Activated naive CD4-positive, alpha-beta T cell treated with anti-CD3 and anti-CD28 coated beads, Interleukin-2, amount 10 ng/mL, durations not matched to agents 7 days and 5 days (primary cell): Measurements from ENCODE around the gene MLIP.

Experiments
- CTCF ChIA-PET: fragments of 350-600 bp; sonication (Branson Sonifier 250); formaldehyde crosslinking; loops from one replicate; lab custom pipeline; 2021; ENCODE audit warnings: antibody characterized with exemption; lab: Charles Lee
- DNase-seq: peaks from one replicate; pipeline ENCODE4 v3.0.0-alpha.2; 2020
- H3K27ac Mint-ChIP-seq: one replicate; pipeline ENCODE4 v1.8.0; 2021; ENCODE audit warnings: mild to moderate bottlenecking, moderate library complexity, mixed read lengths
- H3K27me3 Mint-ChIP-seq: one replicate; pipeline ENCODE4 v1.8.0; 2021; ENCODE audit warnings: mild to moderate bottlenecking, mixed read lengths
- H3K36me3 Mint-ChIP-seq: one replicate; pipeline ENCODE4 v1.8.0; 2021; ENCODE audit warnings: mixed read lengths
- H3K4me1 Mint-ChIP-seq: one replicate; pipeline ENCODE4 v1.8.0; 2021; ENCODE audit warnings: mixed read lengths
- H3K4me3 Mint-ChIP-seq: one replicate; pipeline ENCODE4 v1.8.0; 2021; ENCODE audit warnings: mild to moderate bottlenecking, moderate library complexity, mixed read lengths
- H3K9me3 Mint-ChIP-seq: one replicate; pipeline ENCODE4 v1.8.0; 2021; ENCODE audit warnings: mixed read lengths

Gene MLIP

GRCh38 chr6:54274383-54274782 is 163.1 kb downstream of the MLIP start:
- H3K9me3 Mint-ChIP-seq = peaks cover 3% of the 10 kb centered on the region
- H3K27me3 Mint-ChIP-seq = no peaks in the 10 kb centered on the region
- DNase-seq = no peak
- no peak overlapping the region for H3K4me3 Mint-ChIP-seq
- no peak overlapping the region for H3K27ac Mint-ChIP-seq
- CTCF ChIA-PET = no interaction called here
- H3K4me1 Mint-ChIP-seq = no peaks in the 10 kb centered on the region
- no peaks in the 10 kb centered on the region for H3K36me3 Mint-ChIP-seq

GRCh38 chr6:54282186-54282585 is 170.9 kb downstream of the MLIP start:
- no peaks in the 10 kb centered on the region for H3K36me3 Mint-ChIP-seq
- peaks cover 3% of the 10 kb centered on the region for H3K9me3 Mint-ChIP-seq
- CTCF ChIA-PET = no interaction called here
- DNase-seq = no peak
- no peaks in the 10 kb centered on the region for H3K4me1 Mint-ChIP-seq
- H3K4me3 Mint-ChIP-seq = no peak overlapping the region
- no peaks in the 10 kb centered on the region for H3K27me3 Mint-ChIP-seq
- H3K27ac Mint-ChIP-seq = no peak overlapping the region

GRCh38 chr6:54284161-54284860 is 173.1 kb downstream of the MLIP start:
- DNase-seq = no peak
- Mint-ChIP-seq H3K4me1 (no peaks in the 10 kb centered on the region), H3K27ac (no peak overlapping the region), H3K27me3 (no peaks in the 10 kb centered on the region), H3K9me3 (peaks cover 3% of the 10 kb centered on the region), H3K4me3 (no peak overlapping the region), H3K36me3 (no peaks in the 10 kb centered on the region)
- CTCF ChIA-PET = no interaction called here

GRCh38 chr6:54285595-54285994 is 174.4 kb downstream of the MLIP start:
- H3K36me3 Mint-ChIP-seq = no peaks in the 10 kb centered on the region
- H3K27ac Mint-ChIP-seq = no peak overlapping the region
- no peak overlapping the region for H3K4me3 Mint-ChIP-seq
- no peak for DNase-seq
- CTCF ChIA-PET = no interaction called here
- H3K27me3 Mint-ChIP-seq = no peaks in the 10 kb centered on the region
- no peaks in the 10 kb centered on the region for H3K4me1 Mint-ChIP-seq
- H3K9me3 Mint-ChIP-seq = peaks cover 3% of the 10 kb centered on the region

- Mint-ChIP-seq H3K27me3 (no peaks in the 10 kb centered on the region), H3K27ac (no peak overlapping the region), H3K4me3 (no peak overlapping the region), H3K36me3 (no peaks in the 10 kb centered on the region), H3K9me3 (peaks cover 3% of the 10 kb centered on the region), H3K4me1 (no peaks in the 10 kb centered on the region)
- no peak for DNase-seq
- CTCF ChIA-PET = no interaction called here
Observed at GRCh38 chr6:54286141-54286540, 174.9 kb downstream of the MLIP start.

GRCh38 chr6:54288474-54288873 is 177.2 kb downstream of the MLIP start:
- CTCF ChIA-PET = no interaction called here
- Mint-ChIP-seq H3K27ac (no peak overlapping the region), H3K4me1 (no peaks in the 10 kb centered on the region), H3K4me3 (no peak overlapping the region), H3K36me3 (no peaks in the 10 kb centered on the region), H3K27me3 (no peaks in the 10 kb centered on the region), H3K9me3 (peaks cover 3% of the 10 kb centered on the region)
- DNase-seq = no peak

GRCh38 chr6:54289426-54289825 is 178.2 kb downstream of the MLIP start:
- H3K9me3 Mint-ChIP-seq = peaks cover 3% of the 10 kb centered on the region
- no peak for DNase-seq
- no peaks in the 10 kb centered on the region for H3K4me1 Mint-ChIP-seq
- H3K36me3 Mint-ChIP-seq = no peaks in the 10 kb centered on the region
- CTCF ChIA-PET = no interaction called here
- no peaks in the 10 kb centered on the region for H3K27me3 Mint-ChIP-seq
- H3K4me3 Mint-ChIP-seq = no peak overlapping the region
- no peak overlapping the region for H3K27ac Mint-ChIP-seq

GRCh38 chr6:54291146-54291545 is 179.9 kb downstream of the MLIP start:
- Mint-ChIP-seq H3K9me3 (peaks cover 9% of the 10 kb centered on the region), H3K36me3 (no peaks in the 10 kb centered on the region), H3K27ac (no peak overlapping the region), H3K4me3 (no peak overlapping the region), H3K27me3 (no peaks in the 10 kb centered on the region), H3K4me1 (no peaks in the 10 kb centered on the region)
- CTCF ChIA-PET = no interaction called here
- no peak for DNase-seq

- H3K27me3 Mint-ChIP-seq = no peaks in the 10 kb centered on the region
- DNase-seq = no peak
- no peaks in the 10 kb centered on the region for H3K36me3 Mint-ChIP-seq
- peaks cover 10% of the 10 kb centered on the region for H3K9me3 Mint-ChIP-seq
- H3K27ac Mint-ChIP-seq = no peak overlapping the region
- no peaks in the 10 kb centered on the region for H3K4me1 Mint-ChIP-seq
- no peak overlapping the region for H3K4me3 Mint-ChIP-seq
- CTCF ChIA-PET = no interaction called here
Observed at GRCh38 chr6:54291738-54292137, 180.5 kb downstream of the MLIP start.

GRCh38 chr6:54294965-54295532 is 183.8 kb downstream of the MLIP start:
- no peak overlapping the region for H3K27ac Mint-ChIP-seq
- CTCF ChIA-PET = no interaction called here
- no peaks in the 10 kb centered on the region for H3K27me3 Mint-ChIP-seq
- no peaks in the 10 kb centered on the region for H3K4me1 Mint-ChIP-seq
- no peaks in the 10 kb centered on the region for H3K36me3 Mint-ChIP-seq
- H3K9me3 Mint-ChIP-seq = peaks cover 9% of the 10 kb centered on the region
- no peak overlapping the region for H3K4me3 Mint-ChIP-seq
- DNase-seq = no peak

- no peak overlapping the region for H3K4me3 Mint-ChIP-seq
- no peak for DNase-seq
- H3K4me1 Mint-ChIP-seq = no peaks in the 10 kb centered on the region
- no peaks in the 10 kb centered on the region for H3K27me3 Mint-ChIP-seq
- CTCF ChIA-PET = no interaction called here
- H3K36me3 Mint-ChIP-seq = no peaks in the 10 kb centered on the region
- H3K9me3 Mint-ChIP-seq = peaks cover 8% of the 10 kb centered on the region
- no peak overlapping the region for H3K27ac Mint-ChIP-seq
Observed at GRCh38 chr6:54299542-54300269, 188.5 kb downstream of the MLIP start.

GRCh38 chr6:54301770-54302169 is 190.5 kb downstream of the MLIP start:
- H3K4me1 Mint-ChIP-seq = no peaks in the 10 kb centered on the region
- no peaks in the 10 kb centered on the region for H3K27me3 Mint-ChIP-seq
- no peak overlapping the region for H3K27ac Mint-ChIP-seq
- H3K36me3 Mint-ChIP-seq = no peaks in the 10 kb centered on the region
- CTCF ChIA-PET = no interaction called here
- DNase-seq = no peak
- H3K4me3 Mint-ChIP-seq = no peak overlapping the region
- peaks cover 2% of the 10 kb centered on the region for H3K9me3 Mint-ChIP-seq

- peaks cover 2% of the 10 kb centered on the region for H3K9me3 Mint-ChIP-seq
- H3K36me3 Mint-ChIP-seq = no peaks in the 10 kb centered on the region
- DNase-seq = no peak
- no peak overlapping the region for H3K27ac Mint-ChIP-seq
- H3K4me1 Mint-ChIP-seq = no peaks in the 10 kb centered on the region
- H3K27me3 Mint-ChIP-seq = no peaks in the 10 kb centered on the region
- CTCF ChIA-PET = no interaction called here
- H3K4me3 Mint-ChIP-seq = no peak overlapping the region
Observed at GRCh38 chr6:54307439-54307910, 196.2 kb downstream of the MLIP start.

- Mint-ChIP-seq H3K36me3 (no peaks in the 10 kb centered on the region), H3K4me1 (no peaks in the 10 kb centered on the region), H3K9me3 (peaks cover 2% of the 10 kb centered on the region), H3K27ac (no peak within 1 kb of the TSS), H3K4me3 (no peak within 1 kb of the TSS), H3K27me3 (no peaks in the 10 kb centered on the region)
- CTCF ChIA-PET = no interaction called here
- DNase-seq = no peak
Observed at GRCh38 chr6:54308289-54308985, 197.2 kb downstream of the MLIP start, which contains the start of gene TINAG. Gene TINAG, plus strand, starts transcription at chr6:54308441. Its CDS starts 110 bp downstream, at chr6:54308551.
